Endodermal cell (in vitro differentiated cells): Measurements from ENCODE around the gene MMP11. TPM values are rescaled to one million over a fixed set of nuclear protein-coding genes. Genes with fewer than 3 reads are reported as not detected.

Experiments
- DNase-seq: peaks from one replicate; pipeline ENCODE4 v3.0.0-alpha.2; 2017
- H3K27ac ChIP-seq: 2 replicates; pipeline ENCODE4 v1.5.1; 2013; ENCODE audit warnings: mild to moderate bottlenecking, low read depth, low read length, moderate library complexity
- H3K27me3 ChIP-seq: 2 replicates; pipeline ENCODE4 v1.6.1; 2013; ENCODE audit warnings: mild to moderate bottlenecking, low read length, moderate library complexity; ENCODE audit not compliant: insufficient read depth, control insufficient read depth, poor library complexity, severe bottlenecking
- H3K36me3 ChIP-seq: 2 replicates; pipeline ENCODE4 v1.7.0; 2013; ENCODE audit warnings: mild to moderate bottlenecking, low read length, moderate library complexity; ENCODE audit not compliant: control insufficient read depth, insufficient read depth
- H3K4me1 ChIP-seq: one replicate; pipeline ENCODE4 v1.7.0; 2013; ENCODE audit warnings: low read length; ENCODE audit not compliant: control insufficient read depth, insufficient read depth
- H3K4me3 ChIP-seq: 2 replicates; pipeline ENCODE4 v1.5.1; 2013; ENCODE audit warnings: mild to moderate bottlenecking, low read length, moderate library complexity
- H3K9ac ChIP-seq: 2 replicates; pipeline ENCODE4 v1.6.1; 2013; ENCODE audit warnings: mild to moderate bottlenecking, low read length, moderate library complexity; ENCODE audit not compliant: poor library complexity, severe bottlenecking; ENCODE audit errors: extremely low read depth
- H3K9me3 ChIP-seq: 2 replicates; pipeline ENCODE4 v1.6.1; 2013; ENCODE audit warnings: mild to moderate bottlenecking, low read length, moderate library complexity; ENCODE audit not compliant: control insufficient read depth
- H3K27ac Mint-ChIP-seq: 2 replicates; pipeline ENCODE4 v1.8.0; 2020; ENCODE audit warnings: mixed read lengths
- H3K27me3 Mint-ChIP-seq: 2 replicates; pipeline ENCODE4 v1.8.0; 2021; ENCODE audit warnings: mild to moderate bottlenecking, mixed read lengths; ENCODE audit not compliant: insufficient read depth
- H3K36me3 Mint-ChIP-seq: 2 replicates; pipeline ENCODE4 v1.8.0; 2020; ENCODE audit warnings: low read depth, mixed read lengths
- H3K4me1 Mint-ChIP-seq: 2 replicates; pipeline ENCODE4 v1.8.0; 2020; ENCODE audit warnings: mixed read lengths
- H3K4me3 Mint-ChIP-seq: 2 replicates; pipeline ENCODE4 v1.8.0; 2020; ENCODE audit warnings: mild to moderate bottlenecking, moderate library complexity, mixed read lengths
- H3K9me3 Mint-ChIP-seq: 2 replicates; pipeline ENCODE4 v1.8.0; 2020; ENCODE audit warnings: mild to moderate bottlenecking, mixed read lengths
- CTCF ChIP-seq: fragments of 200-600 bp; sonication (generic); conservative IDR thresholded peaks from 2 replicates; pipeline ENCODE4 v1.5.0; 2021; ENCODE audit warnings: antibody characterized with exemption, mild to moderate bottlenecking
- WGBS, 2 experiments: methylation state at CpG; one replicate each; pipeline versions ENCODE4 v1.1.5 to v1.1.7; 2013; ENCODE audit warnings: missing lambda C conversion rate in 2 of 2, mixed read lengths in 1 of 2; ENCODE audit not compliant: insufficient coverage in 1 of 2, insufficient read length in 1 of 2; 5-methylcytosine and 5-hydroxymethylcytosine counted together
- total RNA-seq, 2 donors: library from RNA; stranded (reverse); fragmentation: NEBNext Ultra II Directional in 1 of 2; extraction: Animal tissue kit (Norgen Biotek cat#: 25700) in 1 of 2; gene quantifications; 2 replicates in 1 of 2; 3 replicates in 1 of 2; pipeline ENCODE4 v1.2.1, GENCODE V29; 2021

Gene MMP11
- total RNA-seq, 2 donors from 2014 or later = 9.7 to 14.3 TPM

GRCh38 chr22:23833017-23833751 is 60.5 kb downstream of the MMP11 start:
- no peak for TF ChIP-seq CTCF
- no peak for DNase-seq
- Histone ChIP-seq H3K9me3 (no peaks in the 10 kb centered on the region), H3K4me3 (no peak overlapping the region), H3K36me3 (peaks cover 58% of the 10 kb centered on the region), H3K4me1 (no peaks in the 10 kb centered on the region), H3K27ac (no peak overlapping the region), H3K27me3 (no peaks in the 10 kb centered on the region), H3K9ac (no peak overlapping the region)
- Mint-ChIP-seq H3K27ac (no peak overlapping the region), H3K27me3 (no peaks in the 10 kb centered on the region), H3K4me1 (peaks cover 5% of the 10 kb centered on the region), H3K36me3 (peaks cover 43% of the 10 kb centered on the region), H3K4me3 (no peak overlapping the region), H3K9me3 (no peaks in the 10 kb centered on the region)
- WGBS, 2 experiments = 88 to 94% methylated on average over 14 to 16 of the region's 16 CpGs

Other genes starting within 250 kb of the MMP11 start
- gene IGLL1, start 192.6 kb upstream of the MMP11 start, total RNA-seq = not detected
- gene DRICH1, start 140.5 kb upstream of the MMP11 start, total RNA-seq = under 1 TPM in 1 of 2 donors, not detected in 1; 0.24 TPM
- not detected for gene RGL4, start 81.8 kb upstream of the MMP11 start, total RNA-seq
- gene ZNF70, start 21.7 kb upstream of the MMP11 start, total RNA-seq = 1 to 10 TPM; 4.7 to 5.7 TPM
- gene VPREB3, start 18.4 kb upstream of the MMP11 start, total RNA-seq = not detected
- 1 to 10 TPM; 1.5 to 2.2 TPM for gene C22orf15, start 9.9 kb upstream of the MMP11 start, total RNA-seq
- 100 to 1,000 TPM in 1 of 2 donors, 10 to 100 TPM in 1; 76.1 to 103 TPM for gene CHCHD10, start 4.9 kb upstream of the MMP11 start, total RNA-seq
- 100 to 1,000 TPM; 136 to 148 TPM for gene SMARCB1, start 14.1 kb downstream of the MMP11 start, total RNA-seq
- gene DERL3, start 66.2 kb downstream of the MMP11 start, total RNA-seq = 1 to 10 TPM; 6.3 to 7.6 TPM
- 10 to 100 TPM; 13.1 to 14.8 TPM for gene SLC2A11, start 85.0 kb downstream of the MMP11 start, total RNA-seq
- 100 to 1,000 TPM; 722 to 753 TPM for gene MIF, start 121.5 kb downstream of the MMP11 start, total RNA-seq
- gene GSTT2B, start 188.3 kb downstream of the MMP11 start, total RNA-seq = 1 to 10 TPM; 3.7 to 4.4 TPM
- 1 to 10 TPM in 1 of 2 donors, not detected in 1; 1.2 TPM for gene DDTL, start 194.0 kb downstream of the MMP11 start, total RNA-seq
- 100 to 1,000 TPM; 117 to 164 TPM for gene DDT, start 201.6 kb downstream of the MMP11 start, total RNA-seq
- gene GSTT2, start 207.3 kb downstream of the MMP11 start, total RNA-seq = 1 to 10 TPM in 1 of 2 donors, under 1 TPM in 1; 0.51 to 3.7 TPM
- not detected for gene GSTT4, start 232.6 kb downstream of the MMP11 start, total RNA-seq
- gene CABIN1, start 238.5 kb downstream of the MMP11 start, total RNA-seq = 10 to 100 TPM; 87.0 to 93.3 TPM